ENCODE data around the gene HEPHL1.
"Not testable (repeated sequence)": the region's sequence is repeated elsewhere in the genome, so short reads cannot be mapped to it uniquely, and the experiment has no call there.

Gene HEPHL1

GRCh38 chr11:94020777-94021481, at the start of gene HEPHL1:
Gene HEPHL1, plus strand, starts transcription at chr11:94021354. Its CDS starts 15 bp downstream, at chr11:94021369.
- no peak for FAIRE-seq

GRCh38 chr11:93972790-93973189, 48.4 kb upstream of the HEPHL1 start:
- FAIRE-seq, result no peak

GRCh38 chr11:93973322-93974051, 47.7 kb upstream of the HEPHL1 start:
- not testable (repeated sequence) for FAIRE-seq

GRCh38 chr11:93974759-93975158, 46.4 kb upstream of the HEPHL1 start:
- no peak for FAIRE-seq

- FAIRE-seq, result not testable (repeated sequence)
These were observed 44.4 kb upstream of the HEPHL1 start for GRCh38 chr11:93976577-93977254.

GRCh38 chr11:93983542-93984195, 37.5 kb upstream of the HEPHL1 start:
- FAIRE-seq, result no peak

- FAIRE-seq, result no peak
These were observed 37.0 kb upstream of the HEPHL1 start for GRCh38 chr11:93984196-93984567.

- FAIRE-seq, result no peak
These were observed 36.2 kb upstream of the HEPHL1 start for GRCh38 chr11:93984936-93985335.

GRCh38 chr11:93986716-93987115, 34.4 kb upstream of the HEPHL1 start:
- no peak for FAIRE-seq

- FAIRE-seq, result no peak
These were observed 32.7 kb upstream of the HEPHL1 start for GRCh38 chr11:93988455-93988854.

- FAIRE-seq, result no peak
These were observed 32.2 kb upstream of the HEPHL1 start for GRCh38 chr11:93988912-93989311.

GRCh38 chr11:93993747-93994146, 27.4 kb upstream of the HEPHL1 start:
- FAIRE-seq, result no peak

GRCh38 chr11:93997741-93998140, 23.4 kb upstream of the HEPHL1 start:
- no peak for FAIRE-seq

GRCh38 chr11:94000659-94001058, 20.5 kb upstream of the HEPHL1 start:
- FAIRE-seq, result no peak

- no peak for FAIRE-seq
These were observed 18.9 kb upstream of the HEPHL1 start for GRCh38 chr11:94002226-94002625.

- FAIRE-seq, result no peak
These were observed 13.7 kb upstream of the HEPHL1 start for GRCh38 chr11:94007426-94007825.

GRCh38 chr11:94007906-94008305, 13.2 kb upstream of the HEPHL1 start:
- no peak for FAIRE-seq

GRCh38 chr11:94010136-94010535, 11.0 kb upstream of the HEPHL1 start:
- no peak for FAIRE-seq

- no peak for FAIRE-seq
These were observed 9.7 kb upstream of the HEPHL1 start for GRCh38 chr11:94011478-94011877.

GRCh38 chr11:94017446-94017845, 3.7 kb upstream of the HEPHL1 start:
- no peak for FAIRE-seq

- no peak for FAIRE-seq
These were observed 2.4 kb upstream of the HEPHL1 start for GRCh38 chr11:94018721-94019120.

GRCh38 chr11:94023856-94024255, 2.7 kb downstream of the HEPHL1 start:
- no peak for FAIRE-seq

GRCh38 chr11:94024547-94024946, 3.4 kb downstream of the HEPHL1 start:
- FAIRE-seq, result no peak
